ENCODE results near the gene TIE1.

The TIE1 gene

GRCh38 chr1:43300378-43301094 is at the start of gene TIE1:
Gene TIE1 (plus strand): TSS chr1:43300982. CDS start chr1:43301072, 90 bp downstream.
- no peak for DNase-seq

- no peak for DNase-seq
These were observed 49.8 kb upstream of the TIE1 start for GRCh38 chr1:43251024-43251423.

- no peak for DNase-seq
These were observed 48.6 kb upstream of the TIE1 start for GRCh38 chr1:43252225-43252624.

- no peak for DNase-seq
These were observed 47.6 kb upstream of the TIE1 start for GRCh38 chr1:43253173-43253572.

DNA sequence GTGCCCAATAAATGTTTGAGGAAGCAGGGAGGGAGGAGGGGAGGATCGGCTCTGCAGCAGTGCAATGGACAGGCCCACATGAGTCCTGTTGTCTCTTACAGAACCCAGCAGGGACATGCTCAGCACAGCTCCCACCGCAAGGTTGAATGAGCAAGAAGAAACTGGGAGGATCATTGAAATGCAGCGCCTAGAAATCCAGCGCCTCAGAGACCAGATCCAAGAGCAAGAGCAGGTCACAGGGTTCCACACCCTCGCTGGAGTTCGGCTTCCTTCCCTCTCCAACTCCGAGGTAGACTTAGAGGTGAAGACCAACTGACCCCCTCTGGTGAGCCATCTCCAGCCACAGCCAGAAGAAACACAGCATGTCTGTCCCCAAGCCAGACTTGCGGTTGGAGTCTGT is 46.9 kb upstream of the TIE1 start:
- no peak for DNase-seq

GRCh38 chr1:43255438-43256210 is 45.2 kb upstream of the TIE1 start:
- no peak for DNase-seq

GRCh38 chr1:43256675-43257570 is 43.9 kb upstream of the TIE1 start:
- DNase-seq = no peak

- no peak for DNase-seq
These were observed 42.4 kb upstream of the TIE1 start for GRCh38 chr1:43258370-43258769.

GRCh38 chr1:43265431-43265830 is 35.4 kb upstream of the TIE1 start:
- no peak for DNase-seq

GRCh38 chr1:43266881-43267280 is 33.9 kb upstream of the TIE1 start:
- DNase-seq = no peak

DNA sequence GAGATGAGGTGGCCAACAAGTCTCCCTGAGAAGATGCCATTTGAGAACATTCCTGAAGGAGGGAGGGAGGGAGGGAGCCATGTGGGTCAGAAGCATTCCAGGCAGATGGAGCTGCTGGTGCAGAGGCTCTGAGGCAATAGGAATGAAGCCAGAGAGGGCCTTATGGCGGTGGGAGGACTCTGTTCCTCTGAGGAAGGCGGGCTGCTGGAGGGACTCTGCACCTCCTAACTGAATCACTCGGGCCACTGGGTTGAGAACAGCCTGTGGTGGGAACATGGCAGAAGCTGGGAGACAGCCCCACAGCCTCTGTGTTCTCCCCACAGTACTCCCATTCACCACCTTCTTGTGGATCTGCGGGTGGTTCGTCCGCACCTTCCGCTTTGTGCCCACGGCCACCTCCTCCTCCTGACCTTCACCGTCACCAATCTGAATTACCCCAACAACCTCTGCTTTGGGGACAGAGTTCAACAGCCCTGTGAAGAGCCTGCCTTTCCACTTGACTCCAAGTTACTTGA is 33.4 kb upstream of the TIE1 start:
- no peak for DNase-seq

- DNase-seq = no peak
These were observed 32.9 kb upstream of the TIE1 start for GRCh38 chr1:43267818-43268425.

DNA sequence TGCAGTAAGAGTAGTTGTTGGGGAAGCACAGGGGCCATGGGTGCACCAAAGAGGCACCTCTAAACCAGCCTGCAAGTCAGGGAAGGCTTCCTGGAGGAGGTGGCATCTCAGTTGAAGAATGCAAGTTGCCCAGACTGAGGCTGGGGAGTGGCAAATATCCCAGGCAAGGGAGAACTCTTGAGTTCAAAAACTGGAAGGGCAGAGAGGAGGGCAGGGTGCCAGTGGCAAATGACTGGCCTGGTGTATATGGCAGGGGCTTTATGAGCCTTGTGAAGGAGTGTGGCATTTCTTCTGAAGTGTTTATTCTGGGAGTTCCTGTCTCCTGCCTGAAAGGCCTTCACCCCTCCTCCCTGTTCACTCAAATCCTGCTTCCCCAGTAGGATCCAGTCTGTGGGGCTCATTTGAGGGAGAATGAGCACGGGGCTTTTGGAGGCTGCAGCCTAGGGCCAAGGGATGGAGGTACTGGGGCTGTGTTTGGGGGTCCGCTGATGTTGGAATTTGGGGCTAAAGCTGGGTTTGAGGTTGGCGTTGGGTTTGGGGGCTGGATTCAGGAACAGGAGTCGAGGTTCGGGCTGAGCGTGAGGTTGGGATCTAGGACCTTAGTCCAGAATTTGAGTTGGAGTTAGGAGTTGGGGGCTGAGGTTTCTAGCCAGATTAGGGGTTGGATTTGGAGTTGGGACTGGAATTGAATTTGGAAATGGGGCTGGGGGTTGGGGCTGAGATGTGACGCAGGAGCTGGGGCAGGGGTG is 31.0 kb upstream of the TIE1 start, which contains the start of gene TMEM125:
Gene TMEM125, plus strand, starts transcription at position 357 of the 749 bp plus-strand sequence. CDS start 2,740 bp downstream, outside the sequence.
- DNase-seq = no peak

DNA sequence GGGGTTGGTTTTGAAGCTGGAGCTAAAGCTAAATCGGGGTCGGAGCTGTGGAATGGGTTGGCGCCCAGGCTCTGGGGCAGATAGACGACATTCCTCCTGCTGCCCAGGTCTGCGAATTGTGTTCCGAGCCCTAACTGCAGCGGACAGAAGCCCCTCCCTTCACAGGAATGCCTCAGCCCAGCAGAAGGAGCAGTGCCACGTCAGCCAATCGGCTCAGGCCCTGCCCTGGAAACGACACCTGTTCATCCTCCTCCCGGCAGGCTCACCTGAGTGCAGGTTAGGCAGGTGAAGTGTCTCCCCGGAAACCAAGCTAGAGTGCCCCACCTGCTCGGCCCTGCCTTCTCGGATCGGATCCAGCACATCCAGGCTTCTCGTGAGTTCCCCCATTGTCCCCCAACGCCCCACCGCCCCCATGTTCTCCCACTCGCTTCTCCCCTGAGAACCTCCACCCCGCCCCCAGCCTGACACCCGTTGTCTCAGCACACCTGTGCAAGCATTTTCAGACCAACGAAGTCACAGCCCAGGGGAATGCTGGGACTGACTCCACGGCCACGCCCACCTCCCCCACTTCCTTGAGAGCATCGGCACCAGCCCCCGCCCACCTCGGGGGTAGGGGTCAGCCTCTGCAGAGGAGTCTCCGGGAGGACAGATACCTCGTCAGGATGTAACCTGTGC is 30.2 kb upstream of the TIE1 start:
- DNase-seq = no peak

GRCh38 chr1:43271186-43272118 is 29.3 kb upstream of the TIE1 start:
- no peak for DNase-seq

- no peak for DNase-seq
These were observed 28.6 kb upstream of the TIE1 start for GRCh38 chr1:43272161-43272560.

- no peak for DNase-seq
These were observed 27.9 kb upstream of the TIE1 start for GRCh38 chr1:43272576-43273571.

DNA sequence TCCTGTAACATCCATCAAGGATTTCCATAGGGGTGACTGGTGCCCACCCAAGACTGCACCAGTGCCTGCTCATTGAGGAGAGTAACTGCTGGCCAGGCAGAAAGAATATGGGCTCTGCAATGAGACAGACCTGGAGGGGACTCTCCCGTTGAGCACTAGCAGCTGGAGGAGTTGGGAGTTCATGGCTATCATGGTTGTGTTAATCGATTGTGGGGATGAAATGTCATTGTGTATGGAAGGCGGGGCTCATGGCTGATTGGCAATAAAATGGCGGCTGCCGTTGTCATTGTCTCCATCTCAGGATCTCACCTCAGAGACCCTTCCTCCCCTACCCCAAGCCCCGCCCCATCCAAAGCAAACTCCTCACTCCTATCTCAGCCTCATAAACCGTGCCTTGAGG is 27.1 kb upstream of the TIE1 start:
- DNase-seq = no peak

All from activated CD4-positive, CD25-positive, alpha-beta regulatory T cell (primary cell).